SU-DHL-6 (cell line): ENCODE results near the gene SYNJ1.

Experiments
- CTCF ChIP-seq: fragments of 200-600 bp; sonication (generic); IDR thresholded peaks from one replicate; pipeline ENCODE4 v1.5.1; 2017; ENCODE audit warnings: antibody characterized with exemption, mild to moderate bottlenecking, low read length, moderate library complexity; ENCODE audit not compliant: insufficient read depth, poor library complexity, severe bottlenecking
- EZH2phosphoT487 ChIP-seq: fragments of 200-600 bp; sonication (generic), shearing (Covaris generic); conservative IDR thresholded peaks from 2 replicates; pipeline ENCODE4 v1.6.1; 2018; ENCODE audit warnings: mild to moderate bottlenecking, antibody characterized with exemption, low read length, moderate library complexity, mixed read lengths

- TF ChIP-seq CTCF (no peak), EZH2phosphoT487 (no peak)
Measured at GRCh38 chr21:32590130-32590529, 137.7 kb downstream of the SYNJ1 start.
